MM.1S (cell line): ENCODE results near the gene SLC30A1.

Experiments used
- DNase-seq: peaks from one replicate; pipeline ENCODE4 v3.0.0-alpha.2; 2015
- H2AFZ ChIP-seq: fragments of 300-600 bp; sonication (generic); 2 replicates; pipeline ENCODE4 v1.6.0; 2016; ENCODE audit warnings: antibody characterized with exemption, low read length
- H3F3A ChIP-seq: fragments of 300-600 bp; sonication (generic); 2 replicates; pipeline ENCODE4 v1.6.1; 2016; ENCODE audit warnings: mild to moderate bottlenecking, antibody characterized with exemption, low read length, moderate library complexity, mixed read lengths; ENCODE audit not compliant: insufficient read depth
- H3K27ac ChIP-seq: fragments of 300-600 bp; sonication (generic); 2 replicates; pipeline ENCODE4 v1.5.1; 2016; ENCODE audit warnings: mild to moderate bottlenecking, low read length
- H3K27me3 ChIP-seq: fragments of 300-600 bp; sonication (generic); replicated peaks from 2 replicates; pipeline ENCODE4 v1.6.0; 2016; ENCODE audit warnings: low read length; ENCODE audit not compliant: insufficient read depth
- H3K36me3 ChIP-seq: fragments of 300-600 bp; sonication (generic); replicated peaks from 2 replicates; pipeline ENCODE4 v1.6.1; 2016; ENCODE audit warnings: mild to moderate bottlenecking, low read length, mixed read lengths; ENCODE audit not compliant: insufficient read depth
- H3K4me1 ChIP-seq: fragments of 300-600 bp; sonication (generic); 2 replicates; pipeline ENCODE4 v1.6.1; 2016; ENCODE audit warnings: low read length, mixed read lengths
- H3K4me2 ChIP-seq: fragments of 300-600 bp; sonication (generic); 2 replicates; pipeline ENCODE4 v1.6.0; 2016; ENCODE audit warnings: low read depth, low read length
- H3K4me3 ChIP-seq: fragments of 300-600 bp; sonication (generic); 2 replicates; pipeline ENCODE4 v1.5.1; 2016; ENCODE audit warnings: low read length, mixed read lengths
- H3K79me2 ChIP-seq: fragments of 300-600 bp; sonication (generic); 2 replicates; pipeline ENCODE4 v1.6.1; 2016; ENCODE audit warnings: mixed run types, low read length, mixed read lengths
- H3K9ac ChIP-seq: fragments of 300-600 bp; sonication (generic); 2 replicates; pipeline ENCODE4 v1.6.1; 2016; ENCODE audit warnings: low read length, mixed read lengths
- H3K9me2 ChIP-seq: fragments of 300-600 bp; sonication (generic); replicated peaks from 2 replicates; pipeline ENCODE4 v1.6.1; 2016; ENCODE audit warnings: mild to moderate bottlenecking, low read length, mixed read lengths; ENCODE audit not compliant: insufficient read depth
- H3K9me3 ChIP-seq: fragments of 300-600 bp; sonication (generic); replicated peaks from 2 replicates; pipeline ENCODE4 v1.6.1; 2016; ENCODE audit warnings: mild to moderate bottlenecking, low read length, mixed read lengths; ENCODE audit not compliant: insufficient read depth
- H4K20me1 ChIP-seq: fragments of 300-600 bp; sonication (generic); 2 replicates; pipeline ENCODE4 v1.6.1; 2016; ENCODE audit warnings: mild to moderate bottlenecking, low read length, moderate library complexity, mixed read lengths; ENCODE audit not compliant: insufficient read depth
- EZH2 ChIP-seq: fragments of 300-600 bp; sonication (generic); optimal IDR thresholded peaks from 2 replicates; pipeline ENCODE3; 2017; ENCODE audit warnings: low read depth, mild to moderate bottlenecking, antibody characterized with exemption, low read length, mixed read lengths
- EZH2phosphoT487 ChIP-seq: fragments of 300-600 bp; sonication (generic); IDR thresholded peaks from 2 replicates; pipeline ENCODE4 v1.6.1; 2018; ENCODE audit warnings: antibody characterized with exemption, low read length
- TF ChIP-seq, protein P1 (sequence below): fragments of 300-600 bp; sonication (generic); IDR thresholded peaks from 2 replicates; pipeline ENCODE4 v1.5.1; 2016; ENCODE audit warnings: antibody characterized with exemption, low read length, mixed read lengths

The SLC30A1 gene

DNA sequence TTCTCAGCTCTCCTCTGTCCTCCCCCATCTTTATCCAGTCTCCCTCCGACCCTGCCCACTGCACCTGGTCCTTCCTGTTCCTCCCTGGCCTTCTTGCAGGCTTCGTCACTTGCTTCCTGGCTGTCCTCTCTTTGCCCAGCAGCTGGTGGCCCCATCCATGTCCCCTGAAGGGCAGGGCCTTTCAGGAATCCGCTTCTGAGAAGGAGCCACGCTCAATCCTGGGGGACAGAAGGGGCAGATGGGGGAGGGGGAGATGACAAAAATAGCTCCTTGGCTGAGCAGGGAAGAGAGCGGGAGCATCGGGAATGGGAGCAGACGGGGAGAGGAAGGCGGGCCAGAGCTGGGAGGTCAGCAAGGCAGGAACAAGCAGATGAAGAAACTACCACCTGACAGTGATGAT lies 40.7 kb downstream of the SLC30A1 start:
- TF ChIP-seq EZH2phosphoT487, result no peak
- TF ChIP-seq, protein P1, sequence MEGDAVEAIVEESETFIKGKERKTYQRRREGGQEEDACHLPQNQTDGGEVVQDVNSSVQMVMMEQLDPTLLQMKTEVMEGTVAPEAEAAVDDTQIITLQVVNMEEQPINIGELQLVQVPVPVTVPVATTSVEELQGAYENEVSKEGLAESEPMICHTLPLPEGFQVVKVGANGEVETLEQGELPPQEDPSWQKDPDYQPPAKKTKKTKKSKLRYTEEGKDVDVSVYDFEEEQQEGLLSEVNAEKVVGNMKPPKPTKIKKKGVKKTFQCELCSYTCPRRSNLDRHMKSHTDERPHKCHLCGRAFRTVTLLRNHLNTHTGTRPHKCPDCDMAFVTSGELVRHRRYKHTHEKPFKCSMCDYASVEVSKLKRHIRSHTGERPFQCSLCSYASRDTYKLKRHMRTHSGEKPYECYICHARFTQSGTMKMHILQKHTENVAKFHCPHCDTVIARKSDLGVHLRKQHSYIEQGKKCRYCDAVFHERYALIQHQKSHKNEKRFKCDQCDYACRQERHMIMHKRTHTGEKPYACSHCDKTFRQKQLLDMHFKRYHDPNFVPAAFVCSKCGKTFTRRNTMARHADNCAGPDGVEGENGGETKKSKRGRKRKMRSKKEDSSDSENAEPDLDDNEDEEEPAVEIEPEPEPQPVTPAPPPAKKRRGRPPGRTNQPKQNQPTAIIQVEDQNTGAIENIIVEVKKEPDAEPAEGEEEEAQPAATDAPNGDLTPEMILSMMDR, result no peak
- TF ChIP-seq EZH2, result no peak
- Histone ChIP-seq H3K9ac (no peak overlapping the region), H2AFZ (no peak overlapping the region), H3K27ac (no peak overlapping the region), H3K79me2 (no peaks in the 10 kb centered on the region), H3K36me3 (no peaks in the 10 kb centered on the region), H3K4me2 (no peak overlapping the region), H3K9me3 (no peaks in the 10 kb centered on the region), H3K27me3 (no peaks in the 10 kb centered on the region), H3F3A (no peaks in the 10 kb centered on the region), H3K9me2 (no peaks in the 10 kb centered on the region), H3K4me1 (peaks cover 17% of the 10 kb centered on the region), H4K20me1 (no peaks in the 10 kb centered on the region), H3K4me3 (no peak overlapping the region)
- no peak for DNase-seq

GRCh38 chr1:211537253-211537652 lies 41.7 kb downstream of the SLC30A1 start:
- DNase-seq, result no peak
- Histone ChIP-seq H4K20me1 (no peaks in the 10 kb centered on the region), H2AFZ (no peak overlapping the region), H3K27ac (no peak overlapping the region), H3K36me3 (no peaks in the 10 kb centered on the region), H3K9me3 (no peaks in the 10 kb centered on the region), H3K9ac (no peak overlapping the region), H3K4me2 (no peak overlapping the region), H3F3A (no peaks in the 10 kb centered on the region), H3K4me1 (peaks cover 12% of the 10 kb centered on the region), H3K79me2 (no peaks in the 10 kb centered on the region), H3K4me3 (no peak overlapping the region), H3K9me2 (no peaks in the 10 kb centered on the region), H3K27me3 (no peaks in the 10 kb centered on the region)
- TF ChIP-seq EZH2phosphoT487 (no peak), EZH2 (no peak)
- TF ChIP-seq, protein P1, result no peak

GRCh38 chr1:211536606-211537005 lies 42.4 kb downstream of the SLC30A1 start:
- no peaks in the 10 kb centered on the region for H3K27me3 ChIP-seq
- DNase-seq, result no peak
- H3K4me2 ChIP-seq, result no peak overlapping the region
- no peaks in the 10 kb centered on the region for H3F3A ChIP-seq
- no peak overlapping the region for H3K27ac ChIP-seq
- H3K9ac ChIP-seq, result no peak overlapping the region
- H3K4me1 ChIP-seq, result peaks cover 12% of the 10 kb centered on the region
- TF ChIP-seq, protein P1, result no peak
- TF ChIP-seq EZH2phosphoT487, result no peak
- H3K9me3 ChIP-seq, result no peaks in the 10 kb centered on the region
- no peaks in the 10 kb centered on the region for H3K9me2 ChIP-seq
- H2AFZ ChIP-seq, result no peak overlapping the region
- H3K4me3 ChIP-seq, result no peak overlapping the region
- no peaks in the 10 kb centered on the region for H4K20me1 ChIP-seq
- H3K36me3 ChIP-seq, result no peaks in the 10 kb centered on the region
- no peaks in the 10 kb centered on the region for H3K79me2 ChIP-seq

- Histone ChIP-seq H3K4me1 (peaks cover 12% of the 10 kb centered on the region), H3K9ac (no peak overlapping the region), H3K9me2 (no peaks in the 10 kb centered on the region), H3K4me3 (no peak overlapping the region), H3K36me3 (no peaks in the 10 kb centered on the region), H3F3A (no peaks in the 10 kb centered on the region), H3K9me3 (no peaks in the 10 kb centered on the region), H3K79me2 (no peaks in the 10 kb centered on the region), H4K20me1 (no peaks in the 10 kb centered on the region), H3K27me3 (no peaks in the 10 kb centered on the region), H2AFZ (no peak overlapping the region), H3K4me2 (no peak overlapping the region), H3K27ac (no peak overlapping the region)
- DNase-seq, result no peak
- TF ChIP-seq EZH2phosphoT487 (no peak), EZH2 (no peak)
- TF ChIP-seq, protein P1, result no peak
Measured at GRCh38 chr1:211535346-211535745, 43.6 kb downstream of the SLC30A1 start.
